NCI-H187 (cell line): ENCODE results near the gene ABCB11.

ENCODE experiments used
- DNase-seq, 2 experiments: peaks; one replicate each; lab custom pipeline; 2025; lab: John Stamatoyannopoulos, UW

The ABCB11 gene

GRCh38 chr2:168930242-168930641 is 100.9 kb downstream of the ABCB11 start:
- no peak for DNase-seq

- DNase-seq: no peak
These were observed 102.1 kb downstream of the ABCB11 start for GRCh38 chr2:168929031-168929430.

GRCh38 chr2:168928113-168928831 is 102.9 kb downstream of the ABCB11 start:
- no peak for DNase-seq

- DNase-seq: no peak
These were observed 104.3 kb downstream of the ABCB11 start for GRCh38 chr2:168926621-168927386.

GRCh38 chr2:168920504-168921157 is 110.5 kb downstream of the ABCB11 start:
- peak in 1 of 2 experiments; percentile 1 for DNase-seq

- no peak for DNase-seq
These were observed 114.8 kb downstream of the ABCB11 start for GRCh38 chr2:168916331-168916675.

- DNase-seq: no peak
These were observed 115.4 kb downstream of the ABCB11 start for GRCh38 chr2:168915441-168916330.

- DNase-seq: no peak
These were observed 117.6 kb downstream of the ABCB11 start for GRCh38 chr2:168913495-168913894.

GRCh38 chr2:168912901-168913369 is 118.2 kb downstream of the ABCB11 start:
- no peak for DNase-seq

GRCh38 chr2:168912466-168912865 is 118.7 kb downstream of the ABCB11 start:
- DNase-seq: no peak

GRCh38 chr2:168910330-168910729 is 120.8 kb downstream of the ABCB11 start:
- no peak for DNase-seq

- DNase-seq: no peak
These were observed 123.0 kb downstream of the ABCB11 start for GRCh38 chr2:168907940-168908662.

- no peak for DNase-seq
These were observed 126.8 kb downstream of the ABCB11 start for GRCh38 chr2:168904358-168904757.

GRCh38 chr2:168903888-168904287 is 127.2 kb downstream of the ABCB11 start:
- no peak for DNase-seq

GRCh38 chr2:168901003-168901402 is 130.1 kb downstream of the ABCB11 start, which contains the start of gene G6PC2:
TSS of gene G6PC2 (plus strand) at chr2:168901291. CDS start at chr2:168901332, 41 bp downstream.
- DNase-seq: no peak

GRCh38 chr2:168897449-168897848 is 133.7 kb downstream of the ABCB11 start:
- no peak for DNase-seq

GRCh38 chr2:168896783-168897182 is 134.3 kb downstream of the ABCB11 start:
- DNase-seq: no peak

- DNase-seq: no peak
These were observed 135.4 kb downstream of the ABCB11 start for GRCh38 chr2:168895771-168896170.

- DNase-seq: no peak
These were observed 136.4 kb downstream of the ABCB11 start for GRCh38 chr2:168894720-168895119.

GRCh38 chr2:168894101-168894500 is 137.0 kb downstream of the ABCB11 start:
- DNase-seq: no peak

- DNase-seq: no peak
These were observed 138.8 kb downstream of the ABCB11 start for GRCh38 chr2:168892327-168892726.
